ENCODE measurements around the gene NXPE4. TPM values are rescaled to one million over a fixed set of nuclear protein-coding genes. Genes with fewer than 3 reads are reported as not detected.

NXPE4 gene
- total RNA-seq, 4 donors from 2014 or later, result 0.22 TPM; not detected in 3

GRCh38 chr11:114605370-114605769 lies 9.8 kb upstream of the NXPE4 start:
- no peak for TF ChIP-seq CTCF (IDR thresholded peaks at IDR 0.05; ENCODE audit: low read depth)

- no peak for TF ChIP-seq CTCF (IDR thresholded peaks at IDR 0.05; ENCODE audit: low read depth)
Observed at GRCh38 chr11:114604886-114605285, 9.3 kb upstream of the NXPE4 start.

GRCh38 chr11:114604179-114604813 lies 8.7 kb upstream of the NXPE4 start:
- no peak for TF ChIP-seq CTCF (IDR thresholded peaks at IDR 0.05; ENCODE audit: low read depth)

- no peak for TF ChIP-seq CTCF (IDR thresholded peaks at IDR 0.05; ENCODE audit: low read depth)
Observed at GRCh38 chr11:114598461-114598860, 2.9 kb upstream of the NXPE4 start.

- TF ChIP-seq CTCF (IDR thresholded peaks at IDR 0.05; ENCODE audit: low read depth), result no peak
Observed at GRCh38 chr11:114596175-114596919, 761 bp upstream of the NXPE4 start.

GRCh38 chr11:114594703-114595102 lies 883 bp downstream of the NXPE4 start:
- no peak for TF ChIP-seq CTCF (IDR thresholded peaks at IDR 0.05; ENCODE audit: low read depth)

GRCh38 chr11:114587398-114587953 lies 8.1 kb downstream of the NXPE4 start:
- no peak for TF ChIP-seq CTCF (IDR thresholded peaks at IDR 0.05; ENCODE audit: low read depth)

All from subcutaneous adipose tissue (tissue), 4 donors.